Smooth muscle cell (in vitro differentiated cells): ENCODE measurements around the gene KIRREL1. TPM values are rescaled to one million over a fixed set of nuclear protein-coding genes. Genes with fewer than 3 reads are reported as not detected.

Experiments used
- DNase-seq: peaks from one replicate; lab custom pipeline; 2025; ENCODE audit not compliant: unreplicated experiment; lab: John Stamatoyannopoulos, UW
- H2AFZ ChIP-seq: fragments of 200-600 bp; sonication (generic); 2 replicates; pipeline ENCODE4 v1.6.0; 2016; ENCODE audit warnings: antibody characterized with exemption, low read depth, mild to moderate bottlenecking
- H3F3A ChIP-seq: fragments of 200-600 bp; sonication (generic); 2 replicates; pipeline ENCODE4 v1.6.0; 2017; ENCODE audit warnings: antibody characterized with exemption, low read depth
- H3K27ac ChIP-seq: fragments of 200-600 bp; sonication (generic); 2 replicates; pipeline ENCODE4 v1.5.1; 2016; ENCODE audit warnings: low read depth, mild to moderate bottlenecking
- H3K27me3 ChIP-seq: fragments of 200-600 bp; sonication (generic); 2 replicates; pipeline ENCODE4 v1.6.1; 2016; ENCODE audit warnings: low read depth, mild to moderate bottlenecking
- H3K36me3 ChIP-seq: fragments of 200-600 bp; sonication (generic); 2 replicates; pipeline ENCODE4 v1.5.1; 2016; ENCODE audit warnings: low read depth
- H3K4me1 ChIP-seq: fragments of 200-600 bp; sonication (generic); 2 replicates; pipeline ENCODE4 v1.5.1; 2016; ENCODE audit warnings: low read depth
- H3K4me2 ChIP-seq: fragments of 200-600 bp; sonication (generic); 2 replicates; pipeline ENCODE4 v1.6.0; 2016; ENCODE audit warnings: mild to moderate bottlenecking
- H3K4me3 ChIP-seq: fragments of 200-600 bp; sonication (generic); 2 replicates; pipeline ENCODE4 v1.5.1; 2016; ENCODE audit warnings: mild to moderate bottlenecking
- H3K79me2 ChIP-seq: fragments of 200-600 bp; sonication (generic); 2 replicates; pipeline ENCODE4 v1.6.0; 2016; ENCODE audit warnings: low read depth, mild to moderate bottlenecking
- H3K9ac ChIP-seq: fragments of 200-600 bp; sonication (generic); 2 replicates; pipeline ENCODE4 v1.6.0; 2016; ENCODE audit warnings: low read depth
- H3K9me3 ChIP-seq: fragments of 200-600 bp; sonication (generic); replicated peaks from 2 replicates; pipeline ENCODE4 v1.5.1; 2016; ENCODE audit warnings: low read depth
- H4K20me1 ChIP-seq: fragments of 200-600 bp; sonication (generic); 2 replicates; pipeline ENCODE4 v1.6.0; 2016; ENCODE audit warnings: low read depth
- CTCF ChIP-seq: fragments of 200-600 bp; sonication (generic); IDR thresholded peaks from 2 replicates; pipeline ENCODE4 v1.5.1; 2017; ENCODE audit warnings: borderline replicate concordance, mild to moderate bottlenecking, antibody characterized with exemption; ENCODE audit not compliant: insufficient read depth, poor library complexity, severe bottlenecking
- WGBS: methylation state at CpG from one replicate; pipeline ENCODE4 v1.1.7; 2016; ENCODE audit warnings: low lambda C conversion rate; 5-methylcytosine and 5-hydroxymethylcytosine counted together
- polyA plus RNA-seq: library from polyadenylated mRNA; unstranded; fragments of >200 nt; fragmentation: Nextera tagmentation; extraction: Ambion mirVana; gene quantifications from 2 replicates; pipeline ENCODE4 v1.2.1, GENCODE V29; 2016
- total RNA-seq: library from RNA; depleted of rRNA; stranded (reverse); fragments of >200 nt; gene quantifications from 2 replicates; pipeline ENCODE4 v1.2.3, GENCODE V29; 2014

Gene KIRREL1
- total and polyA plus RNA-seq, 2 experiments from 2014 or later = 40.9 to 58.4 TPM

DNA sequence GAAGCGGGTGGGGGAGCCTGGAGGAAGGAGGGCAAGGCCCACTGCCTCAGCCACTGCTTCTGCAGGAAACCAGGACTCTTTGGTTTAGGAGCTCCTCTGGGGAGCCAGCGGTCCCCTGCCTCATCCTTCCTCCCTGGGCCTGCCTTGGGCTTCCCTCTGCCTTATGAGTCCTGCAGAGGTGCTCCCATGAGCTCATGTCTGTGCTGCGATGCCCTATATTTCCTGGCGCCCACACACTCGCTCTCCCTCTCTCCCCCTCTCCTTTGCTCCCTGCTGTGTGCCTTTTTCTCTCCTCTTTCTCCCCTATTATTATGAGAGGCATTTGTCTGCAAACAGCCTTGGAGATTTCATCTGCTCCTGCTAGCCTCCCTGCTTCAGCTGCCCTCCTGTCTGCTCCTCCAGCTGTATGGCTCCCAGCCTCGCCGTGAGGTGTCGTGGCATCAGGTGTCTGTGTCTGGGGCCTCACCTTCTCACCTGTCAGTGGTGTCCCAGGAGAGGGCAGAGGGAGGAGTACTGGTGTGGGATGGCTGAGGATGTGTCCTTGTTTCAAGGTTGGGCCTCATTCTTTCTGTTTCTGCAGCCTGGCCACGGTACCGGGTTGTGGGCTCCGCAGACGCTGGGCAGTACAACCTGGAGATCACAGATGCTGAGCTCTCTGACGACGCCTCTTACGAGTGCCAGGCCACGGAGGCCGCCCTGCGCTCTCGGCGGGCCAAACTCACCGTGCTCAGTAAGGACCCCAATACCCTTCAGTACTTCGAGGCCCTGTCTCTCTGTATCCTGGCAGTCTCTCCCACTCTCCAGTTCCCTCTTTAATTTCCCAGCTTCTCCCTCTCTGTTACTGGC, 84.2 kb downstream of the KIRREL1 start:
- TF ChIP-seq CTCF = no peak
- Histone ChIP-seq H3K4me2 (no peak overlapping the region), H3K79me2 (peaks cover 24% of the 10 kb centered on the region), H3K4me3 (no peak overlapping the region), H4K20me1 (peaks cover 84% of the 10 kb centered on the region), H3K9ac (no peak overlapping the region), H3F3A (no peaks in the 10 kb centered on the region), H2AFZ (no peak overlapping the region), H3K4me1 (peaks cover 15% of the 10 kb centered on the region), H3K27me3 (no peaks in the 10 kb centered on the region), H3K36me3 (peaks cover 5% of the 10 kb centered on the region), H3K9me3 (no peaks in the 10 kb centered on the region), H3K27ac (no peak overlapping the region)
- DNase-seq = no peak
- 95% methylated on average over 22 of the region's 22 CpGs for WGBS

- H3K4me1 ChIP-seq = peaks cover 15% of the 10 kb centered on the region
- no peak overlapping the region for H3K27ac ChIP-seq
- no peak overlapping the region for H3K4me3 ChIP-seq
- no peak for DNase-seq
- no peaks in the 10 kb centered on the region for H3F3A ChIP-seq
- no peak overlapping the region for H2AFZ ChIP-seq
- WGBS = 79% methylated on average over 4 of the region's 4 CpGs
- peaks cover 23% of the 10 kb centered on the region for H3K79me2 ChIP-seq
- no peaks in the 10 kb centered on the region for H3K9me3 ChIP-seq
- H3K36me3 ChIP-seq = peaks cover 5% of the 10 kb centered on the region
- peaks cover 83% of the 10 kb centered on the region for H4K20me1 ChIP-seq
- no peak overlapping the region for H3K9ac ChIP-seq
- no peak overlapping the region for H3K4me2 ChIP-seq
- no peak for TF ChIP-seq CTCF
- H3K27me3 ChIP-seq = no peaks in the 10 kb centered on the region
Measured at GRCh38 chr1:158078569-158079080, 85.2 kb downstream of the KIRREL1 start.

DNA sequence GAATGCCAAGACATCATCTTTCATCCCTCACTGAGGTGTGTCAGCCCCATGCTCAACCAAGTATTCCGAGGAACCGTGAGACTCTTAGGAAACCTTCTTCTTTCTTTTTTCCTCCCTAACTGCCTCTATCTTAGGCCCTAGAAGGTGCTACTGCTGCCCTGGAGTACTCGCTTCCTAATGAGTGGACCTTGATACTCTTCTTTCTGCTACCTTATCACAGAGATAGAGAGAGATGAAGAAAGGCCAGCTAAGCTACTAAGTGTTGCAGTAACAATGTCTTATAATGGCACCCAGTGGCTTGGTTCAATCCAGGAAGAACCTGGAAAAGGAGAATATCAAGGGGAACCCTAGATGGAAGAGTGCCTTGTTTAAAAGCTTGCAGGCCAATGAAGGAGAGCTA, 86.6 kb downstream of the KIRREL1 start:
- Histone ChIP-seq H3K9ac (no peak overlapping the region), H3K9me3 (no peaks in the 10 kb centered on the region), H4K20me1 (peaks cover 71% of the 10 kb centered on the region), H3K4me3 (no peak overlapping the region), H3K27ac (no peak overlapping the region), H3K4me2 (no peak overlapping the region), H3K4me1 (peaks cover 7% of the 10 kb centered on the region), H3F3A (no peaks in the 10 kb centered on the region), H3K79me2 (peaks cover 9% of the 10 kb centered on the region), H2AFZ (no peak overlapping the region), H3K27me3 (no peaks in the 10 kb centered on the region), H3K36me3 (peaks cover 11% of the 10 kb centered on the region)
- WGBS = 94% methylated on average over 3 of the region's 3 CpGs
- no peak for TF ChIP-seq CTCF
- DNase-seq = no peak

GRCh38 chr1:158084336-158084735, 90.9 kb downstream of the KIRREL1 start:
- no peak for TF ChIP-seq CTCF
- Histone ChIP-seq H3K4me2 (no peak overlapping the region), H3K4me3 (no peak overlapping the region), H4K20me1 (peaks cover 42% of the 10 kb centered on the region), H3K9ac (no peak overlapping the region), H2AFZ (no peak overlapping the region), H3F3A (no peaks in the 10 kb centered on the region), H3K27ac (no peak overlapping the region), H3K27me3 (no peaks in the 10 kb centered on the region), H3K9me3 (no peaks in the 10 kb centered on the region), H3K4me1 (no peaks in the 10 kb centered on the region), H3K79me2 (no peaks in the 10 kb centered on the region), H3K36me3 (peaks cover 14% of the 10 kb centered on the region)
- WGBS = 92% methylated on average over 8 of the region's 8 CpGs
- no peak for DNase-seq
